ENCODE results near the gene HOXB8. TPM values are rescaled to one million over a fixed set of nuclear protein-coding genes. Genes with fewer than 3 reads are reported as not detected.

The HOXB8 gene
- total RNA-seq, 1 experiment from 2014 or later = 45.9 TPM

DNA sequence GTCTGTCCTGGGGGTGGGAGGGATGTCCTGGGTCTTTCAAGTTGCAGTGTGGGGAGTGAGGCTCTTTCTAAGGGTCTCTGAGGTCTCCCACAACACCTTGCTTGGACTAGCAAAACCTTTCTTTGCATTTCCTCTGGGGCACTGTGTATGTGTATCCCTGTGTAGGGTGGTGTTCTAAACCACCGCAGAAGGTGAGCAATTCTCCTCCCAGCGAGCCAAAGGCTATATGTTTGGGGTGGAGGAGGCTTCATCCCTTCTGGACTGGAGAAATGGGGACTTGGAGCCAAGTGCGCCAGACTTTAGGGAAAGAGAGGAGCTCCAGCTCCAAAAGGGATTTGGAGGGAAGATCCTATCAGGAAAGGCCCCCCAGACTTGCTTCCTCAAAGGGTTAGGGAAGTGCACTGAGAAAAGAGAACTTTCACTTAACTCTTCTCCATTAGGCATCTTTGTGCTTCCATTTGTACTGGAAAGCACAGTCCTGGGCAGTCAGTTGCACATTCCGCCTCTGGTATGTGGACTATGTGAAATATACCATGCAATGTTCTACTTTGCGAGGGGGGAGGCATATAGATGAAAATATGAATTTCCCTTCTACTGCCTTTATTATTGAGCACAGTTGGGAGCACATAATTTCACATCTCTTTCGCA is 29.9 kb upstream of the HOXB8 start:
- BruUV-seq (replicated peaks) = TSS peak; percentile 64
- H3K4me3 ChIP-seq (ENCODE audit: low read depth in 2 of 2, low read length in 2 of 2) = peak overlapping the region; percentile 74 to 76
- peaks cover 29% of the 10 kb centered on the region for H3K4me1 ChIP-seq (ENCODE audit: control insufficient read depth, insufficient read depth, low read length)
- peaks cover 9% of the 10 kb centered on the region; the same call in 1 of the 2 replicates for H3K36me3 ChIP-seq (ENCODE audit: control insufficient read depth, insufficient read depth, low read length)
- in situ Hi-C loops (cut with HindIII; ENCODE audit: low pct_unique_long_range_greater_than_20kb, low sequenced_read_pairs) = no loop called here
- no peak for ATAC-seq
- CTCF ChIA-PET = interaction anchor here (0.5 kb wide), 1 partner anchor 58 kb away, joined by 4 read pairs; no protein-coding TSS in a partner anchor
- H3K9me3 ChIP-seq (ENCODE audit: control insufficient read depth, insufficient read depth, low read depth, low read length) = no peaks in the 10 kb centered on the region
- TF ChIP-seq SIN3A (IDR thresholded peaks at IDR 0.05; ENCODE audit: borderline replicate concordance, insufficient read depth, low read depth, low read length) (no peak), TCF7L2 (IDR thresholded peaks at IDR 0.05; ENCODE audit: low read depth, low read length) (no peak), POLR2AphosphoS5 (IDR thresholded peaks at IDR 0.05; ENCODE audit: low read depth, low read length) (no peak), REST (IDR thresholded peaks at IDR 0.05; ENCODE audit: insufficient read depth in 1 of 2, low read depth in 2 of 2, low read length in 1 of 2) (no peak)
- TF ChIP-seq, protein P1, sequence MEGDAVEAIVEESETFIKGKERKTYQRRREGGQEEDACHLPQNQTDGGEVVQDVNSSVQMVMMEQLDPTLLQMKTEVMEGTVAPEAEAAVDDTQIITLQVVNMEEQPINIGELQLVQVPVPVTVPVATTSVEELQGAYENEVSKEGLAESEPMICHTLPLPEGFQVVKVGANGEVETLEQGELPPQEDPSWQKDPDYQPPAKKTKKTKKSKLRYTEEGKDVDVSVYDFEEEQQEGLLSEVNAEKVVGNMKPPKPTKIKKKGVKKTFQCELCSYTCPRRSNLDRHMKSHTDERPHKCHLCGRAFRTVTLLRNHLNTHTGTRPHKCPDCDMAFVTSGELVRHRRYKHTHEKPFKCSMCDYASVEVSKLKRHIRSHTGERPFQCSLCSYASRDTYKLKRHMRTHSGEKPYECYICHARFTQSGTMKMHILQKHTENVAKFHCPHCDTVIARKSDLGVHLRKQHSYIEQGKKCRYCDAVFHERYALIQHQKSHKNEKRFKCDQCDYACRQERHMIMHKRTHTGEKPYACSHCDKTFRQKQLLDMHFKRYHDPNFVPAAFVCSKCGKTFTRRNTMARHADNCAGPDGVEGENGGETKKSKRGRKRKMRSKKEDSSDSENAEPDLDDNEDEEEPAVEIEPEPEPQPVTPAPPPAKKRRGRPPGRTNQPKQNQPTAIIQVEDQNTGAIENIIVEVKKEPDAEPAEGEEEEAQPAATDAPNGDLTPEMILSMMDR (IDR thresholded peaks at IDR 0.05) = no peak
- intact Hi-C loops (cut with micrococcal nuclease; ENCODE audit: unreplicated experiment) = no loop called here
- peak overlapping the region; percentile 99 for H3K27ac ChIP-seq (ENCODE audit: low read length)
- no peaks in the 10 kb centered on the region for H3K27me3 ChIP-seq (ENCODE audit: control insufficient read depth, insufficient read depth, low read length)
- DNase-seq (ENCODE audit: low read depth, low spot score) = no peak
- POLR2A ChIA-PET = interaction anchor here (0.7 kb wide), 1 partner anchor 92 kb away, joined by 3 read pairs; no protein-coding TSS in a partner anchor

DNA sequence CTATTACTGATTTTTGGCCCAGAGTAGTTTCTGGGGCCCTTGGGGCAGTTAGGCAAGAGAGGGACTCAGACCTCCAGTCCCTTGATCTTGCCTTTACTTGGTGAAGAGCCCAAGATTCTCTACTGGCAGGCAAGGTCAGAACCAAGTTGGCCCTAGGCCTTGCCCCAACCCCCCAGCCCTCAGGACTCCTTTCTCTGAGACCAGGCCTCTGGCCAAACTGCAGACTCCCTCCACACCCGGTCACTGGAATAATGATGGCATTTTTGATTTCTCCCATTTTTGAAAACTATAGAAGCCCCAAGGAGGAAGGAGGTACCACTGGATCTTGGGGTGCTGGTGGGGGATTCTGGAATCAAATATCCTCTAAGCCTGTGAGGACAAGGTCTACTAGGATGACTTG is 29.1 kb upstream of the HOXB8 start:
- H3K4me1 ChIP-seq (ENCODE audit: control insufficient read depth, insufficient read depth, low read length) = peaks cover 37% of the 10 kb centered on the region
- TF ChIP-seq, protein P1 (IDR thresholded peaks at IDR 0.05) = no peak
- no peak for TF ChIP-seq SIN3A (IDR thresholded peaks at IDR 0.05; ENCODE audit: borderline replicate concordance, insufficient read depth, low read depth, low read length)
- TF ChIP-seq REST (IDR thresholded peaks at IDR 0.05; ENCODE audit: insufficient read depth in 1 of 2, low read depth in 2 of 2, low read length in 1 of 2) = no peak
- TF ChIP-seq TCF7L2 (IDR thresholded peaks at IDR 0.05; ENCODE audit: low read depth, low read length) = no peak
- no peak for TF ChIP-seq POLR2AphosphoS5 (IDR thresholded peaks at IDR 0.05; ENCODE audit: low read depth, low read length)
- no peaks in the 10 kb centered on the region for H3K9me3 ChIP-seq (ENCODE audit: control insufficient read depth, insufficient read depth, low read depth, low read length)
- intact Hi-C loops (cut with micrococcal nuclease; ENCODE audit: unreplicated experiment) (no loop called here), in situ Hi-C loops (cut with HindIII; ENCODE audit: low pct_unique_long_range_greater_than_20kb, low sequenced_read_pairs) (no loop called here)
- H3K27ac ChIP-seq (ENCODE audit: low read length) = peak overlapping the region; percentile 99
- no peak for ATAC-seq
- H3K36me3 ChIP-seq (ENCODE audit: control insufficient read depth, insufficient read depth, low read length) = peaks cover 9% of the 10 kb centered on the region; the same call in 1 of the 2 replicates
- BruUV-seq (replicated peaks) = no TSS peak
- ChIA-PET POLR2A (interaction anchor here (0.6 to 0.7 kb wide), 2 partner anchors 229 to 834 kb away, joined by 3 to 4 read pairs; no protein-coding TSS in a partner anchor), CTCF (no interaction called here)
- DNase-seq (ENCODE audit: low read depth, low spot score) = no peak
- H3K27me3 ChIP-seq (ENCODE audit: control insufficient read depth, insufficient read depth, low read length) = no peaks in the 10 kb centered on the region
- peak overlapping the region in 1 of 2 experiments; percentile 76; a peak in 1 of 4 replicates for H3K4me3 ChIP-seq (ENCODE audit: low read depth in 2 of 2, low read length in 2 of 2)
